Measurements from ENCODE around the gene FLNC. TPM values are rescaled to one million over a fixed set of nuclear protein-coding genes. Genes with fewer than 3 reads are reported as not detected.

Gene FLNC
- total and polyA plus RNA-seq, 2 of the 13 experiments (the other 11 are each of a cell fraction or from before 2014, with no cell fraction given) = 0.02 TPM; not detected in 1

GRCh38 chr7:128847721-128848211 is 17.6 kb downstream of the FLNC start (continued):
- no peak for TF ChIP-seq KIAA2018 (CRISPR knock-in tag; IDR thresholded peaks at IDR 0.05; ENCODE audit: borderline replicate concordance)
- no peak for TF ChIP-seq KDM4B (CRISPR knock-in tag; IDR thresholded peaks at IDR 0.05)
- no peak for TF ChIP-seq ZNF430 (CRISPR knock-in tag; IDR thresholded peaks at IDR 0.05)
- TF ChIP-seq NFE2L1 (CRISPR knock-in tag; IDR thresholded peaks at IDR 0.05; ENCODE audit: borderline replicate concordance) = no peak
- TF ChIP-seq ZNF800 (CRISPR knock-in tag; IDR thresholded peaks at IDR 0.05) = no peak
- TF ChIP-seq HHEX (CRISPR knock-in tag; IDR thresholded peaks at IDR 0.05) = no peak
- TF ChIP-seq ZNF569 (CRISPR knock-in tag; IDR thresholded peaks at IDR 0.05; ENCODE audit: borderline replicate concordance) = no peak
- no peak for TF ChIP-seq ASH2L (IDR thresholded peaks at IDR 0.05; ENCODE audit: insufficient read length, low read depth, low read length)
- no peak for TF ChIP-seq ZSCAN25 (CRISPR knock-in tag; IDR thresholded peaks at IDR 0.05)
- no peak for TF ChIP-seq DNMT1 (CRISPR knock-in tag; IDR thresholded peaks at IDR 0.05)
- no peak for TF ChIP-seq MTF1 (CRISPR knock-in tag; IDR thresholded peaks at IDR 0.05)
- no peak for TF ChIP-seq ZNF776 (CRISPR knock-in tag; IDR thresholded peaks at IDR 0.05)
